ENCODE measurements around the gene ZFAND4.

- TF ChIP-seq, protein P1, sequence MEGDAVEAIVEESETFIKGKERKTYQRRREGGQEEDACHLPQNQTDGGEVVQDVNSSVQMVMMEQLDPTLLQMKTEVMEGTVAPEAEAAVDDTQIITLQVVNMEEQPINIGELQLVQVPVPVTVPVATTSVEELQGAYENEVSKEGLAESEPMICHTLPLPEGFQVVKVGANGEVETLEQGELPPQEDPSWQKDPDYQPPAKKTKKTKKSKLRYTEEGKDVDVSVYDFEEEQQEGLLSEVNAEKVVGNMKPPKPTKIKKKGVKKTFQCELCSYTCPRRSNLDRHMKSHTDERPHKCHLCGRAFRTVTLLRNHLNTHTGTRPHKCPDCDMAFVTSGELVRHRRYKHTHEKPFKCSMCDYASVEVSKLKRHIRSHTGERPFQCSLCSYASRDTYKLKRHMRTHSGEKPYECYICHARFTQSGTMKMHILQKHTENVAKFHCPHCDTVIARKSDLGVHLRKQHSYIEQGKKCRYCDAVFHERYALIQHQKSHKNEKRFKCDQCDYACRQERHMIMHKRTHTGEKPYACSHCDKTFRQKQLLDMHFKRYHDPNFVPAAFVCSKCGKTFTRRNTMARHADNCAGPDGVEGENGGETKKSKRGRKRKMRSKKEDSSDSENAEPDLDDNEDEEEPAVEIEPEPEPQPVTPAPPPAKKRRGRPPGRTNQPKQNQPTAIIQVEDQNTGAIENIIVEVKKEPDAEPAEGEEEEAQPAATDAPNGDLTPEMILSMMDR (conservative IDR thresholded peaks at IDR 0.05; ENCODE audit: low read length): no peak
- no peak for TF ChIP-seq EZH2phosphoT487 (IDR thresholded peaks at IDR 0.05; ENCODE audit: borderline replicate concordance)
Measured at GRCh38 chr10:45612741-45613140, 59.8 kb downstream of the ZFAND4 start.

Measured in Loucy (cell line).